Bronchial epithelial cell (primary cell): ENCODE results near the gene RPUSD2. TPM values are rescaled to one million over a fixed set of nuclear protein-coding genes. Genes with fewer than 3 reads are reported as not detected.
"Not testable (repeated sequence)": the region's sequence is repeated elsewhere in the genome, so short reads cannot be mapped to it uniquely, and the experiment has no call there.

Experiments
- DNase-seq: peaks from one replicate; pipeline ENCODE4 v3.0.0-alpha.2; 2010; ENCODE audit warnings: low read depth
- FAIRE-seq: peaks from 2 replicates; lab custom pipeline; 2011; peaks lifted over from hg19 to GRCh38; lab: Jason Lieb, UNC
- H3K27me3 ChIP-seq: 2 replicates; pipeline ENCODE4 v1.5.1; 2011; ENCODE audit warnings: low read length; ENCODE audit not compliant: control insufficient read depth, insufficient read depth
- H3K36me3 ChIP-seq: 2 replicates; pipeline ENCODE4 v1.5.1; 2011; ENCODE audit warnings: low read length; ENCODE audit not compliant: control insufficient read depth, insufficient read depth
- H3K4me3 ChIP-seq: 2 replicates; pipeline ENCODE4 v1.5.1; 2011; ENCODE audit warnings: mild to moderate bottlenecking, low read depth, low read length, control low read depth
- total RNA-seq: library from RNA; depleted of rRNA; stranded (reverse); fragments of >200 nt; gene quantifications from 2 replicates; pipeline ENCODE4 v1.2.1, GENCODE V29; 2014
- TF ChIP-seq, protein P1 (sequence below): IDR thresholded peaks from 2 replicates; pipeline ENCODE4 v1.5.1; 2011; ENCODE audit warnings: mild to moderate bottlenecking, moderate library complexity, low read length, control low read depth, inconsistent platforms; ENCODE audit not compliant: insufficient read depth, severe bottlenecking

Gene RPUSD2
- total RNA-seq, 1 donor from 2014 or later: 18.4 TPM

DNA sequence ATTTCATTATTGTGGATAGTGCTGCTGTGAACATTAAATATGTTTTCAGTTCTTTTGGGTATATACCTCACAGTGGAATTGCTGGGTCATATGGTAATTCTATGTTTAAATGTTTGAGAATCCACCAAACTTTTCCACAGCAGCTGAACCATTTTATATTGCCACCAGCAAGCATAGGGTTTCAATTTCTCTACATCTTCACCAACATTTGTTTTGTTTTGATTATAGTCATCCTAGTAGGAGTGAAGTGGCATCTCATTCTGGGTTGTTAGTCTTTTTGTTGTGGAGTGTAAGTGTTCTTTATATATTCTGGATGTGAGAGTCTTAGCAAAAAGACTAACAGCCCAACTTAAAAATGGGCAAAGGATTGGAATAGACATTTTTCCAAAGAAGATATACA is 6.0 kb downstream of the RPUSD2 start:
- no peak overlapping the region for H3K4me3 ChIP-seq
- DNase-seq (no peak), FAIRE-seq (no peak)
- H3K27me3 ChIP-seq: no peaks in the 10 kb centered on the region
- H3K36me3 ChIP-seq: peaks cover 10% of the 10 kb centered on the region
- TF ChIP-seq, protein P1, sequence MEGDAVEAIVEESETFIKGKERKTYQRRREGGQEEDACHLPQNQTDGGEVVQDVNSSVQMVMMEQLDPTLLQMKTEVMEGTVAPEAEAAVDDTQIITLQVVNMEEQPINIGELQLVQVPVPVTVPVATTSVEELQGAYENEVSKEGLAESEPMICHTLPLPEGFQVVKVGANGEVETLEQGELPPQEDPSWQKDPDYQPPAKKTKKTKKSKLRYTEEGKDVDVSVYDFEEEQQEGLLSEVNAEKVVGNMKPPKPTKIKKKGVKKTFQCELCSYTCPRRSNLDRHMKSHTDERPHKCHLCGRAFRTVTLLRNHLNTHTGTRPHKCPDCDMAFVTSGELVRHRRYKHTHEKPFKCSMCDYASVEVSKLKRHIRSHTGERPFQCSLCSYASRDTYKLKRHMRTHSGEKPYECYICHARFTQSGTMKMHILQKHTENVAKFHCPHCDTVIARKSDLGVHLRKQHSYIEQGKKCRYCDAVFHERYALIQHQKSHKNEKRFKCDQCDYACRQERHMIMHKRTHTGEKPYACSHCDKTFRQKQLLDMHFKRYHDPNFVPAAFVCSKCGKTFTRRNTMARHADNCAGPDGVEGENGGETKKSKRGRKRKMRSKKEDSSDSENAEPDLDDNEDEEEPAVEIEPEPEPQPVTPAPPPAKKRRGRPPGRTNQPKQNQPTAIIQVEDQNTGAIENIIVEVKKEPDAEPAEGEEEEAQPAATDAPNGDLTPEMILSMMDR: no peak

DNA sequence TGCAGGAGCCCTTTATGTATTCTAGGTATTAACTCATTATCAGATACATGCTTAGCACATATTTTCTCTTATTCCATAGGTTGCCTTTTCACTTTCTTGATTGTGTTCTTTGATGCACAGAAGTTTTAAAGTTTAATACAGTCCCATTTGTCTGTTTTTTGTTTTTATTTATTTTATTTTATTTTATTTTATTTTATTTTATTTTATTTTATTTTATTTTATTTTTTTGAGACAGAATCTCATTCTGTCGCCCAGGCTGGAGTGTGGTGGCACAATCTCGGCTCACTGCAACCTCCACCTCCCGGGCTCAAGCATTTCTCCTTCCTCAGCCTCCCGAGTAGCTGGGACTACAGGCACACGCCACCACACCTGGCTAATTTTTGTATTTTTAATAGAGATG is 7.8 kb downstream of the RPUSD2 start:
- not testable (repeated sequence) for FAIRE-seq, DNase-seq, H3K36me3 ChIP-seq, H3K4me3 ChIP-seq, H3K27me3 ChIP-seq

DNA sequence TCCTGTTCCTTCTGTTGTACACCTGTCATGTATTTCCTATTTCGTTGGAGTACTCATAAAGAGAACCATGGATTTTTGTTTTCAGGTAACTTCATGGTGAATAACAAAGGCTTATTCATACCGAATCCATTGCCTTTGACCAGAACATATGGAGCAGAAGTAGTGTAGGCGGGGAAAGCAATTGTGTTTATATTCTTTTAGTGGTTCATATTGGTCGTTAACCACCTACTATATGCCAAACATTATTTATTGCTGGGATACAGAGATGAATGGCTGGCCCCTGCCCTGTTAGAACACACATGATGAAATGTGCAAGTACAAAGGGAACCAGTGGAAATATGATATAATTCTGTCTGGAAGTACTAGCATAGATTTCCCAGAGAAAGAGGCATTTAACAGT is 9.8 kb downstream of the RPUSD2 start:
- FAIRE-seq: no peak
- Histone ChIP-seq H3K4me3 (no peak overlapping the region), H3K36me3 (peaks cover 3% of the 10 kb centered on the region), H3K27me3 (no peaks in the 10 kb centered on the region)
- DNase-seq: no peak
- TF ChIP-seq, protein P1: no peak

DNA sequence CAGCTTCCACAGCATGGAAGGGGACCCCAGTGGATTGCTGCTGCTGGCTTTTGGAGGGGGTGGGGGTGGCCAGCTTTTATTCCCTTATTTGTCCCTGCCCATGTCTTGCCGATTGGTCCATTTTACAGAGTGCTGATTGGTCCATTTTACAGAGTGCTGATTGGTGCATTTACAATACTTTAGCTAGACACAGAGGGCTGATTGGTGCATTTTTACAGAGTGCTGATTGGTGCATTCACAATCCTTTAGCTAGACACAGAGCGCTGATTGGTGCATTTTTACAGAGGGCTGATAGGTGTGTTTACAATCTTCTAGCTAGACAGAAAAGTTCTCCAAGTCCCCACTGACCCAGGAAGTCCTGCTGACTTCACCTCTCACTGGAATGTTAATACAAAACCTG is 12.7 kb downstream of the RPUSD2 start:
- FAIRE-seq, H3K27me3 ChIP-seq, H3K4me3 ChIP-seq, H3K36me3 ChIP-seq, DNase-seq: not testable (repeated sequence)

DNA sequence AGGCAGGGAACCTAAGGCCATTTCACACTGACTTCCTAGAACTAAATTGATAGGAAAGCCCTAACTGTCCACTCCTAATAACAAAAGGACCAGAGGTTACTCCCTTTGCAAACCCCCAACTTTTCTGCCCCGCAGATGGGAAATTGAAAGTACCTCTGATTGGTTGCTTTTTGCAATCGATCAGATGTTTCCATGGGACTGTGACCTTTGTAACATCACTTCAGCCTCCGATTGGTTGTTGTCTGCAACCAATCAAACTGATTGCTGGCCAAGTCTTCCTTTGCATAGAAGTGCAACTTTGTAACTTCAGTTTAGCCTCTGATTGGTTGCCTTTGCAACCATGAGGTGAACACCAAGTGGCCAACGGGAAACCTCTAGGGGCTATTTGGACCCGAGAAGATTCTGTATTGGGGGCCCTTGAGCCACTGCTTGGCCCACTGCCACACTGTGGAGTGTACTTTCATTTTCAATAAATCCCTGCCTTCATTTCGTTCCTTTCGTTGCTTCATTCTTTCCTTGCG is 13.7 kb downstream of the RPUSD2 start:
- Histone ChIP-seq H3K4me3 (no peak overlapping the region), H3K27me3 (no peaks in the 10 kb centered on the region), H3K36me3 (no peaks in the 10 kb centered on the region)
- no peak for FAIRE-seq
- DNase-seq: no peak
- TF ChIP-seq, protein P1: no peak

DNA sequence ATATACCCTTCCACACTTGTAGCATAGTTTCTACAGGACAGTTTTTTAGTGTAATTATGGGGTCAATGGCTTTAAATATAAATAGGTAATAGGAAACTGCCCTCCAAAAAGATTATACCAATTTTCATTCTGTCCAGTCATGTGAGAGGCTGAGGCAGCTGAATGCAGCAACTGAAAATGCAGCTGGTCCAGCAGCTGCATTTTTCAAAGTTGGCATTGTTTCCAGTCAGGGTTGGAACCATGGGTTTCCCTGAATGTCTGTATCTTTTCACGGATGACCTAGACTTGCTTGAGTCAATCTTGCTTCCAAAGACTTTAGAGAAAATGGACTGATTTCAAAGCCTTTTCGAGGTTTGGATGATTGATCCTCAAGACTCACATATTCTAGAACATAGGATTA is 15.1 kb downstream of the RPUSD2 start:
- TF ChIP-seq, protein P1: no peak
- FAIRE-seq (no peak), DNase-seq (no peak)
- no peaks in the 10 kb centered on the region for H3K36me3 ChIP-seq
- no peak overlapping the region for H3K4me3 ChIP-seq
- H3K27me3 ChIP-seq: no peaks in the 10 kb centered on the region

DNA sequence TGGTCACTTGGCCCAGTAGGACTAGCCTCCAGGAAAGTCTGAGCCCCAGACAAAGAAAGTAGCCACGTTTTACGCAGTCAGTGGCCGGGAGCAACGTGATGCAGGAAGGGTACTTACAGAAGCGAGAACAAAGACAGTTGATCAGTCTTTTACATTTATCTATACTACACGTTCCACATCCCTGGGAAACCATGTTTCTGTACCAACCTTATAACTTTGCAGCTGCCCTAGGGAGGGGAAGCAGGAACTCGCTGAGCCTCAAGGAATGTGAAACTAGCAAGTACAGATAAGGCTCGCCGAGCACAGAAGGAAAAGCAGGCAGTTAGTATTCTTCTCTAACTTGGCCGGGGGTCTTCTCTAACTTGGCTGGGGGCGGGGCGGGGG is 21.6 kb downstream of the RPUSD2 start:
- TF ChIP-seq, protein P1: no peak
- DNase-seq: no peak
- Histone ChIP-seq H3K27me3 (no peaks in the 10 kb centered on the region), H3K4me3 (no peak overlapping the region), H3K36me3 (no peaks in the 10 kb centered on the region)
- no peak for FAIRE-seq
